Smooth muscle cell (in vitro differentiated cells): ENCODE results near the gene MOGAT2. TPM values are rescaled to one million over a fixed set of nuclear protein-coding genes. Genes with fewer than 3 reads are reported as not detected.

Experiments used
- DNase-seq: peaks from one replicate; lab custom pipeline; 2025; ENCODE audit not compliant: unreplicated experiment; lab: John Stamatoyannopoulos, UW
- H2AFZ ChIP-seq: fragments of 200-600 bp; sonication (generic); 2 replicates; pipeline ENCODE4 v1.6.0; 2016; ENCODE audit warnings: antibody characterized with exemption, low read depth, mild to moderate bottlenecking
- H3F3A ChIP-seq: fragments of 200-600 bp; sonication (generic); 2 replicates; pipeline ENCODE4 v1.6.0; 2017; ENCODE audit warnings: antibody characterized with exemption, low read depth
- H3K27ac ChIP-seq: fragments of 200-600 bp; sonication (generic); 2 replicates; pipeline ENCODE4 v1.5.1; 2016; ENCODE audit warnings: low read depth, mild to moderate bottlenecking
- H3K27me3 ChIP-seq: fragments of 200-600 bp; sonication (generic); 2 replicates; pipeline ENCODE4 v1.6.1; 2016; ENCODE audit warnings: low read depth, mild to moderate bottlenecking
- H3K36me3 ChIP-seq: fragments of 200-600 bp; sonication (generic); 2 replicates; pipeline ENCODE4 v1.5.1; 2016; ENCODE audit warnings: low read depth
- H3K4me1 ChIP-seq: fragments of 200-600 bp; sonication (generic); 2 replicates; pipeline ENCODE4 v1.5.1; 2016; ENCODE audit warnings: low read depth
- H3K4me2 ChIP-seq: fragments of 200-600 bp; sonication (generic); 2 replicates; pipeline ENCODE4 v1.6.0; 2016; ENCODE audit warnings: mild to moderate bottlenecking
- H3K4me3 ChIP-seq: fragments of 200-600 bp; sonication (generic); 2 replicates; pipeline ENCODE4 v1.5.1; 2016; ENCODE audit warnings: mild to moderate bottlenecking
- H3K79me2 ChIP-seq: fragments of 200-600 bp; sonication (generic); 2 replicates; pipeline ENCODE4 v1.6.0; 2016; ENCODE audit warnings: low read depth, mild to moderate bottlenecking
- H3K9ac ChIP-seq: fragments of 200-600 bp; sonication (generic); 2 replicates; pipeline ENCODE4 v1.6.0; 2016; ENCODE audit warnings: low read depth
- H3K9me3 ChIP-seq: fragments of 200-600 bp; sonication (generic); replicated peaks from 2 replicates; pipeline ENCODE4 v1.5.1; 2016; ENCODE audit warnings: low read depth
- H4K20me1 ChIP-seq: fragments of 200-600 bp; sonication (generic); 2 replicates; pipeline ENCODE4 v1.6.0; 2016; ENCODE audit warnings: low read depth
- CTCF ChIP-seq: fragments of 200-600 bp; sonication (generic); IDR thresholded peaks from 2 replicates; pipeline ENCODE4 v1.5.1; 2017; ENCODE audit warnings: borderline replicate concordance, mild to moderate bottlenecking, antibody characterized with exemption; ENCODE audit not compliant: insufficient read depth, poor library complexity, severe bottlenecking
- WGBS: methylation state at CpG from one replicate; pipeline ENCODE4 v1.1.7; 2016; ENCODE audit warnings: low lambda C conversion rate; 5-methylcytosine and 5-hydroxymethylcytosine counted together
- polyA plus RNA-seq: library from polyadenylated mRNA; unstranded; fragments of >200 nt; fragmentation: Nextera tagmentation; extraction: Ambion mirVana; gene quantifications from 2 replicates; pipeline ENCODE4 v1.2.1, GENCODE V29; 2016
- total RNA-seq: library from RNA; depleted of rRNA; stranded (reverse); fragments of >200 nt; gene quantifications from 2 replicates; pipeline ENCODE4 v1.2.3, GENCODE V29; 2014

The MOGAT2 gene
- total and polyA plus RNA-seq, 2 experiments from 2014 or later, result not detected

- 85% methylated on average over 9 of the region's 9 CpGs for WGBS
- H4K20me1 ChIP-seq, result no peaks in the 10 kb centered on the region
- no peak for DNase-seq
Observed at GRCh38 chr11:75714211-75714610, 3.4 kb upstream of the MOGAT2 start.

GRCh38 chr11:75715688-75716087 lies 1.9 kb upstream of the MOGAT2 start:
- Histone ChIP-seq H3K79me2 (no peaks in the 10 kb centered on the region), H3K4me2 (no peak overlapping the region), H3K4me1 (no peaks in the 10 kb centered on the region), H3K27ac (no peak overlapping the region), H3K27me3 (peaks cover 9% of the 10 kb centered on the region), H3K9me3 (no peaks in the 10 kb centered on the region), H2AFZ (no peak overlapping the region), H3F3A (no peaks in the 10 kb centered on the region), H3K36me3 (no peaks in the 10 kb centered on the region), H4K20me1 (no peaks in the 10 kb centered on the region), H3K4me3 (no peak overlapping the region), H3K9ac (no peak overlapping the region)
- no peak for TF ChIP-seq CTCF
- WGBS, result 100% methylated on average over 2 of the region's 2 CpGs
- DNase-seq, result no peak

More at GRCh38 chr11:75714211-75714610, 3.4 kb upstream of the MOGAT2 start:
- Histone ChIP-seq H2AFZ (no peak overlapping the region), H3K4me1 (no peaks in the 10 kb centered on the region), H3K36me3 (no peaks in the 10 kb centered on the region), H3F3A (no peaks in the 10 kb centered on the region), H3K9ac (no peak overlapping the region), H3K4me3 (no peak overlapping the region), H3K79me2 (no peaks in the 10 kb centered on the region), H3K27ac (no peak overlapping the region), H3K9me3 (no peaks in the 10 kb centered on the region), H3K4me2 (no peak overlapping the region), H3K27me3 (peaks cover 9% of the 10 kb centered on the region)
- no peak for TF ChIP-seq CTCF

GRCh38 chr11:75716659-75717058 lies 979 bp upstream of the MOGAT2 start:
- Histone ChIP-seq H2AFZ (no peak overlapping the region), H3K79me2 (no peaks in the 10 kb centered on the region), H3K9ac (no peak overlapping the region), H3K4me1 (no peaks in the 10 kb centered on the region), H3K36me3 (no peaks in the 10 kb centered on the region), H4K20me1 (no peaks in the 10 kb centered on the region), H3K9me3 (no peaks in the 10 kb centered on the region), H3K4me3 (no peak overlapping the region), H3K4me2 (no peak overlapping the region), H3F3A (no peaks in the 10 kb centered on the region), H3K27me3 (peaks cover 9% of the 10 kb centered on the region), H3K27ac (no peak overlapping the region)
- no peak for TF ChIP-seq CTCF
- no peak for DNase-seq
- WGBS, result 52% methylated on average over 3 of the region's 3 CpGs
